GM10266 (cell line): ENCODE measurements around the gene CLDN16.

Source experiments
- DNase-seq: peaks from one replicate; pipeline ENCODE4 v3.0.0; 2012; ENCODE audit errors: extremely low spot score
- CTCF ChIP-seq: IDR thresholded peaks from 2 replicates; pipeline ENCODE4 v1.5.1; 2012; ENCODE audit warnings: mild to moderate bottlenecking, low read depth; ENCODE audit not compliant: control insufficient read depth, insufficient read depth; ENCODE audit errors: missing control alignments

The CLDN16 gene

GRCh38 chr3:190375671-190376070 is 12.3 kb upstream of the CLDN16 start:
- TF ChIP-seq CTCF: no peak

GRCh38 chr3:190378240-190378891 is 9.6 kb upstream of the CLDN16 start:
- no peak for TF ChIP-seq CTCF
- DNase-seq: no peak

More at GRCh38 chr3:190375671-190376070, 12.3 kb upstream of the CLDN16 start:
- no peak for DNase-seq

GRCh38 chr3:190380184-190380583 is 7.8 kb upstream of the CLDN16 start:
- no peak for DNase-seq
- TF ChIP-seq CTCF: no peak

GRCh38 chr3:190381441-190381840 is 6.5 kb upstream of the CLDN16 start:
- no peak for TF ChIP-seq CTCF
- no peak for DNase-seq

GRCh38 chr3:190382082-190382481 is 5.9 kb upstream of the CLDN16 start:
- TF ChIP-seq CTCF: no peak

GRCh38 chr3:190384309-190384756 is 3.6 kb upstream of the CLDN16 start:
- DNase-seq: peak; percentile 68
- peak; percentile 63 for TF ChIP-seq CTCF

More at GRCh38 chr3:190382082-190382481, 5.9 kb upstream of the CLDN16 start:
- no peak for DNase-seq
